Activated CD4-positive, alpha-beta T cell treated with anti-CD3 and anti-CD28 coated beads, Interleukin-2, amount 10 ng/mL, durations not matched to agents 7 days and 5 days (primary cell): ENCODE data around the gene KRT222. TPM values are rescaled to one million over a fixed set of nuclear protein-coding genes. Genes with fewer than 3 reads are reported as not detected.
A peak's percentile ranks its signal among the peaks of the same experiment; 100 is the strongest.

Experiments used
- CTCF ChIA-PET: fragments of 350-600 bp; sonication (Branson Sonifier 250); formaldehyde crosslinking; loops from one replicate; lab custom pipeline; 2021; ENCODE audit warnings: antibody characterized with exemption; lab: Charles Lee
- POLR2A ChIA-PET: fragments of 350-600 bp; sonication (Branson Sonifier 250); formaldehyde crosslinking; loops from one replicate; lab custom pipeline; 2021; ENCODE audit warnings: antibody characterized with exemption; lab: Charles Lee
- DNase-seq: peaks from one replicate; pipeline ENCODE4 v3.0.0-alpha.2; 2020
- H3K27ac Mint-ChIP-seq: one replicate; pipeline ENCODE4 v1.8.0; 2021; ENCODE audit warnings: mild to moderate bottlenecking, moderate library complexity, mixed read lengths
- H3K27me3 Mint-ChIP-seq: one replicate; pipeline ENCODE4 v1.8.0; 2021; ENCODE audit warnings: mixed read lengths
- H3K36me3 Mint-ChIP-seq: one replicate; pipeline ENCODE4 v1.8.0; 2021; ENCODE audit warnings: low read depth, mixed read lengths
- H3K4me1 Mint-ChIP-seq: one replicate; pipeline ENCODE4 v1.8.0; 2021; ENCODE audit warnings: mixed read lengths
- H3K4me3 Mint-ChIP-seq: one replicate; pipeline ENCODE4 v1.8.0; 2021; ENCODE audit warnings: mild to moderate bottlenecking, moderate library complexity, mixed read lengths
- H3K9me3 Mint-ChIP-seq: one replicate; pipeline ENCODE4 v1.8.0; 2021; ENCODE audit warnings: mixed read lengths
- total RNA-seq, 2 experiments: library from RNA; stranded (reverse); gene quantifications; one replicate each; pipeline ENCODE4 v1.2.3, GENCODE V29; 2021

KRT222 gene
- total RNA-seq, 2 experiments from 2014 or later: not detected

DNA sequence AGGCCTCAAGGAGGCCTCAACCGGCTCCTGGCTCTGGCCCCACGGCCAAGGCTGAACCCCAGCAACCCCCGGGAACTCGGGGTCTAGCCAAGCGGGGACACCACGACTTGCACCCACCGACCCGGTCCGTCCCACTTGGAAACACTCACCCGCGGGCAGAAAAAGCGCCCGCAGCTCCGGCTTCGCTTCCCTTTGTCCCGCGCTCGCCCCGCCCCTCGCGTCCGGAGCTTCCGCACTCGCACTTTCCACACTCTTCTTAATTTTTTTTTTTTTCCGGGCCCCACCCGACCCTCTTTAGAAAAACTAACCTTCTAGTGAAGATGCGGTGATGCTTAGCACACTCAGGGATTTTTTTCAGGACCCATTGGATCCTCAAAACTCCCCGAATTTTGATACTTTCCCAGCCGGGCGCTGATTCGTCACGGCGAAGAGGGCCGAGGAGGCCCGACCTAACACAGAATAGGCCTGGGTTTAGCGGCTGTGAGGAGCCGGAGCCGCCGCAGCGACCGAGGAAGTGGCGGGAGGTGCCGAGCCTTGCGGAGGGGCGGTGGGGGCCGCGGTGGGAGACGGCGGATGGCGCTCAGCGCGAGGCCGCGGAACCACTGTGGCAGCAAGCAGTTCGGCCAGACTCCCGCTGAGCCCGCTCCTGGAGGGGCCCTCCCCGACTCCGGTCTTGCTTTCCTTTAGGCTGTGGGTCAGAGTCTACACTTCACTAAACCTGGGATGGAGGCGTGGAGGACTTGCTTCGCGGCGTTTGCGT lies 17.2 kb downstream of the KRT222 start, which contains the start of gene SMARCE1:
TSS of gene SMARCE1 (minus strand) at position 195 of the 760 bp plus-strand sequence. CDS start 2,016 bp downstream, outside the sequence.
- Mint-ChIP-seq H3K27ac (peak within 1 kb of the TSS; percentile 99), H3K9me3 (no peaks in the 10 kb centered on the region), H3K27me3 (no peaks in the 10 kb centered on the region), H3K36me3 (peaks cover 26% of the 10 kb centered on the region), H3K4me1 (peaks cover 45% of the 10 kb centered on the region), H3K4me3 (peak within 1 kb of the TSS; percentile 95)
- peak; percentile 77 for DNase-seq
- POLR2A ChIA-PET: interaction anchor here (0.7 to 1.2 kb wide), 4 partner anchors 28 to 168 kb away, joined by 3 to 8 read pairs (median 4); no protein-coding TSS in a partner anchor
- CTCF ChIA-PET: interaction anchor here (0.6 to 2.6 kb wide), 7 partner anchors 20 to 1018 kb away, joined by 3 to 7 read pairs (median 3); no protein-coding TSS in a partner anchor

DNA sequence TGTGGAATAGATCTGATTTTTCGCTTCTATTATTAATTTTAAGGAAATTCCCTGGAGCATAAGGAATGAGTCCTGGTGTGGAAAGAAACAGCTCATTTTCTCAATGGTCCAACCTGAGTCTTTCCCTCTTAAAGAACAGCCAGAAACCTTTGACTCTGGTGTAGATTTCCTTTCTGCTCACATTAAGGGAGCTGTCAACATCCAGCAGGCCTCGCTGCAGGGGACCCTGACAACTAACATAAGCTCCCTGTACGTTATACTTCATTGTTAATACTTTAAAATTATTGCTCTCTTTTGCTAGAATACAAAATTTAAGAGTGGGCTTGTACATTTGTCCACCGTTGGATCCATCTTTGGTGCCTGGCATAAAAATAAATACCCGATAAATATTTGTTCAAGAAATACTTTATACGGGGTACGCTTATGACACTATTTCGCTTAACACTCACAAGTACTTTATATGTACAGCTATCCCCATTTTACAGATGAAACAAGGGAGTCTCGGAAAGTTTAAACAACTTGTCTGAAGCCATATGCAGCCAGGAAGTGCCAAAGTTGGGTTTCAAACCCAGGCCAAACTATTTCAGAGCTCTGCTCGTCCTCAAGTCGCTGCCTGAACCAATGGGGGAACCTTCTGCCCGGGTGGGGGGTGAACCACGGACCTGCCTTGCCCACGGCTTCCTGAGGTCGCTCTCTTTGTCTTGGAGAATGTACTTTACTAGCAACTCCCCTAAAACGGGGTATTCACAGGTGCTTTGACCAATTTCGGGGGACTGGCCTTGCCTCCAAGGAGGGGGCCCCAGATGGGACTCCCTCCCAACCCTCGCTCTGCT lies 18.0 kb downstream of the KRT222 start:
- Mint-ChIP-seq H3K4me3 (peak overlapping the region; percentile 95), H3K27ac (peak overlapping the region; percentile 99), H3K9me3 (no peaks in the 10 kb centered on the region), H3K4me1 (peaks cover 52% of the 10 kb centered on the region), H3K27me3 (no peaks in the 10 kb centered on the region), H3K36me3 (peaks cover 33% of the 10 kb centered on the region)
- peak; percentile 53 for DNase-seq
- ChIA-PET CTCF (interaction anchor here (0.6 to 2.6 kb wide), 10 partner anchors 12 to 274 kb away, joined by 3 to 7 read pairs (median 4); no protein-coding TSS in a partner anchor), POLR2A (interaction anchor here (0.6 to 1.0 kb wide), 6 partner anchors 25 to 1042 kb away, joined by 3 to 8 read pairs (median 4); no protein-coding TSS in a partner anchor)

DNA sequence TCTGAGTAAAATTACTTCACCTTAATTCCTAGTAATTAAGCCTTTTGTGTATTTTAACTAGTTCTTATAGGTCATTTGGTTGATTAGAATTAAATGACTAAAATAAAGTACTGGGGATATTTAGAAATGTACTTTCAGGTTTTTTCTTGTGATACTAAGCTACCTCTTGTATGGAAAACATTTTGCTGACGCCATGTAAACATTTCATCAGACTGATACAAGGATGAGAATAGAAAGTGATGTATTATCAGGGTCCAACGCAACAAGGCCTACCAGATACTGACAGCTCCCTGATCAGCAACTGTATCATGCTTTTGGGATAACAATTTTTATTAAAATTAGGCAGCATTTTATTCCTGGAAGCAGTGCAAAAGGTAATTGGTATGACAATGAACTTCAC lies 19.0 kb downstream of the KRT222 start:
- CTCF ChIA-PET: interaction anchor here (1.0 to 2.6 kb wide), 7 partner anchors 11 to 213 kb away, joined by 3 to 7 read pairs (median 5); no protein-coding TSS in a partner anchor
- Mint-ChIP-seq H3K27me3 (no peaks in the 10 kb centered on the region), H3K36me3 (peaks cover 39% of the 10 kb centered on the region), H3K27ac (no peak overlapping the region), H3K4me1 (peaks cover 56% of the 10 kb centered on the region), H3K4me3 (peak overlapping the region; percentile 95), H3K9me3 (no peaks in the 10 kb centered on the region)
- no peak for DNase-seq
- POLR2A ChIA-PET: interaction anchor here (0.6 kb wide), 1 partner anchor 20 kb away, joined by 6 read pairs; no protein-coding TSS in a partner anchor

DNA sequence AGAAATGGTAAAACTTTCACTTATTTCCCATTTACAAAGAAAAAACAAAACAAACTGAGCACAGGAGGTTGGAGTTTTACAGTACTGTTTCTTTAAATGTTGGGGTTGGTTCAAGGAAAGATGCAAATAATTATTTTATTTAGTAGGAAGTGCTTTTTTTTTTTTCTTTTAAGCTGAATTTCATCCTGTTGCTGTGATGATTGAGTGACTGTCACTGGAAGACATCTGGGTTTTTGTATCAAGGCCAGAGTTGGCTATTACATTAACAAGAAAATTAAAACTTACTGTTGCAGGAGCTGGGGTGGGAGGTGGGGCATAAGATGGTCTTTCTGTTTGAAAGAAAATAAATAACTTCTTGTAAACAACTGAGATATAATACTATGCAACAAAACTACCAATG lies 19.7 kb downstream of the KRT222 start:
- DNase-seq: no peak
- ChIA-PET CTCF (interaction anchor here (0.9 to 2.0 kb wide), 3 partner anchors 10 to 12 kb away, joined by 3 to 5 read pairs (median 5); no protein-coding TSS in a partner anchor), POLR2A (no interaction called here)
- Mint-ChIP-seq H3K36me3 (peaks cover 44% of the 10 kb centered on the region), H3K9me3 (no peaks in the 10 kb centered on the region), H3K4me3 (peak overlapping the region; percentile 42), H3K27ac (peak overlapping the region; percentile 6), H3K27me3 (no peaks in the 10 kb centered on the region), H3K4me1 (peaks cover 60% of the 10 kb centered on the region)

DNA sequence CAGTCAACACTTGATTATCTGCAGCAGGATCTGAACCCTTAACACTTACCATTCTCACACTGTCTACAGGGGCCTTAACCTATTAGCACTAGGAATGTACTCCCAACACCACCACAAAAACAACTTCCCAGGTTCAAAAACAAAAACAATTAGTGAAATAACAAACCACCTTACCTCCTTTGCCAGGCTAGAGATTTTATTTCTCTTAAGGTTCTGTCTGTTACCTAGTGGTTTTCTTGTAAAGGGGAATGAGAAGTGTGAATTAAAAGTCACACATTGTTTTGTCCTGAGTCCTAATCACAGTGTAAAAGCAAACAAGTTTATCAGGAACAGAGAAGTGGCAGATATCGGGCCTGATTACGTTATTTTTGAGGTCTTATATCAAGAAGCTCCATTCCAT lies 27.0 kb downstream of the KRT222 start:
- ChIA-PET POLR2A (no interaction called here), CTCF (interaction anchor here (1.0 kb wide), 1 partner anchor 18 kb away, joined by 3 read pairs; no protein-coding TSS in a partner anchor)
- no peaks in the 10 kb centered on the region for H3K9me3 Mint-ChIP-seq
- H3K4me1 Mint-ChIP-seq: peaks cover 28% of the 10 kb centered on the region
- H3K36me3 Mint-ChIP-seq: peaks cover 65% of the 10 kb centered on the region
- H3K27me3 Mint-ChIP-seq: no peaks in the 10 kb centered on the region
- no peak overlapping the region for H3K27ac Mint-ChIP-seq
- no peak for DNase-seq
- H3K4me3 Mint-ChIP-seq: no peak overlapping the region

DNA sequence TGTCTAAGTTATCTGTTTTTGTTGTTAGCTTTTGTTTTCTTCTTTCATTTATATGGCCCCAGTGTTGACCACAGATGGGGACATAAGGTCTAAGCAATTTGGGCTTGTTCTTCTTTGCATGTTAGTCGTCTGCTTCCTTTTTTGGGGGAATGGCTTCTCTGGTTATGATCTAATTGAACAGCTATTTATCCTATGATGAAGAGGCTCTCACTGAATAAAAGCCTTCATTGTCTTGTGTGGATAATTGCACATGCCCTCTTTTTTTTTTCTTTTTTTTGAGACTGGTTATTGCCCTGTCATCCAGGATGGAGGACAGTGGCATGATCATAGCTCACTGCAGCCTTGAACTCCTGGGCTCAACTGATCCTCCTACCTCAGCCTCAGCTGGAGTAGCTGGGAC lies 31.1 kb downstream of the KRT222 start:
- POLR2A ChIA-PET: no interaction called here
- H3K36me3 Mint-ChIP-seq: peaks cover 71% of the 10 kb centered on the region
- H3K4me1 Mint-ChIP-seq: peaks cover 7% of the 10 kb centered on the region
- no peaks in the 10 kb centered on the region for H3K27me3 Mint-ChIP-seq
- H3K27ac Mint-ChIP-seq: peak overlapping the region; percentile 60
- H3K9me3 Mint-ChIP-seq: no peaks in the 10 kb centered on the region
- no peak overlapping the region for H3K4me3 Mint-ChIP-seq
- DNase-seq: no peak
- CTCF ChIA-PET: interaction anchor here (0.6 to 1.7 kb wide), 8 partner anchors 11 to 915 kb away, joined by 3 to 7 read pairs (median 4); no protein-coding TSS in a partner anchor

DNA sequence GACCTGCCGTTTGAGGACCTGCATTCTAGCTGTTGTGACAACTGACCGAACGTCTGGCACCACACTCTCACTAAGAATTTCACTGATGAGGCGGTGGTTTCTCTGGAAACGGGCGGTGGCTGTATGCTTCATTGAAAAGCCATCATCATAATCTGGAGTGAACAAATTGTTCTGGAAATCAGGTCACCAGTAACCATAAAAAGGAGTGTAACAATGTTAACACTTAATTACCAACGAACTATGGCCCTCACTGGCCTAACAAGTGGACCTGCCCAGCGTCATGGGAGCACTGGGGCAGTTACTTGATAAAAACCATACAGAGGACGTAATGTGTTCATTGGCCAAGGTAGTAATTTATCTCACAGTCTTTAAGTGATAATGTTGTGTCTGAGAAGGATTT lies 32.8 kb downstream of the KRT222 start:
- Mint-ChIP-seq H3K36me3 (peaks cover 71% of the 10 kb centered on the region), H3K27ac (no peak overlapping the region), H3K4me1 (peaks cover 2% of the 10 kb centered on the region), H3K9me3 (no peaks in the 10 kb centered on the region), H3K27me3 (no peaks in the 10 kb centered on the region), H3K4me3 (no peak overlapping the region)
- CTCF ChIA-PET: no interaction called here
- DNase-seq: no peak
- POLR2A ChIA-PET: interaction anchor here (0.6 kb wide), 1 partner anchor 11 kb away, joined by 4 read pairs; no protein-coding TSS in a partner anchor

DNA sequence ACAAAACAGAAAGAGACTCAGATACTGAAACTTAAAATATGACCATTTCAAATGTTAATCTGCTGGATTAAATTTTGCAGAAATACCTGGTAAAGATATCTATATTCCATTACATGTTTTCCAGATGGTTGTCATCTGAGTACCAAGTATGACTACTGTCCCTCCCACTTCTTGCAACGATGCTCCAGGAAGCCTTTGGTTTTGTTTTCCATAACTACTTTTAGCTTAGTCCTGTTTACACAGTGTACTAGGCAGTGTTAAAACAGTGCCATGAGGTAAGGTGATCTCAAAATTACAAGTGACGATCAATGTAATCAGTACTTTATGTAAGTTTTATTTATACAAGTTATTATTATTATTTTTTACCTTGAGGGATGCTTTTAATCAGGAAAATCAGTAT lies 35.1 kb downstream of the KRT222 start:
- H3K4me1 Mint-ChIP-seq: peaks cover 6% of the 10 kb centered on the region
- ChIA-PET CTCF (interaction anchor here (0.9 to 2.6 kb wide), 3 partner anchors 8 to 11 kb away, joined by 3 to 9 read pairs (median 4); no protein-coding TSS in a partner anchor), POLR2A (no interaction called here)
- no peaks in the 10 kb centered on the region for H3K27me3 Mint-ChIP-seq
- H3K4me3 Mint-ChIP-seq: no peak overlapping the region
- no peaks in the 10 kb centered on the region for H3K9me3 Mint-ChIP-seq
- DNase-seq: no peak
- H3K36me3 Mint-ChIP-seq: peaks cover 62% of the 10 kb centered on the region
- no peak overlapping the region for H3K27ac Mint-ChIP-seq

DNA sequence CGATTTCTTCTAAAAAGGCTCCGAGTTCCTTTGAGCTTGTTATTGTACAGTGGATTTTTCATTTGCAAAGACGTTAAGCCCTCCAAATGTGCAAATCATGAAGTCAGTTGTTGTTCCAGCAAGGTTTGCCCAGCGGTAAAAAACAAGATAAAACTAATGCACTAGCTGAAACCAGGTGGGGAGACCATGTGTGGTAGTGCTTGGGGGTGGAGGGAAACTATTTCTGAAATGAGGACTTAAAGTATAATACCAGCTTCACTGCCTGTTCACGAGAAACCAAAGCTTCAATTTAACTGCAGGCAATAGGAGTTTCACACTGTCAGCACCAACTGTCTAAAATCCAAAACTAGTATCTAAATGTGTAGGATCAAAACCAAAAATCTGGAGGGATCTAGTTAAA lies 39.7 kb downstream of the KRT222 start:
- ChIA-PET POLR2A (no interaction called here), CTCF (interaction anchor here (0.9 to 2.1 kb wide), 3 partner anchors 10 to 62 kb away, joined by 3 to 8 read pairs (median 7); no protein-coding TSS in a partner anchor)
- Mint-ChIP-seq H3K36me3 (peaks cover 28% of the 10 kb centered on the region), H3K9me3 (no peaks in the 10 kb centered on the region), H3K27ac (no peak overlapping the region), H3K27me3 (no peaks in the 10 kb centered on the region), H3K4me3 (no peak overlapping the region), H3K4me1 (peaks cover 38% of the 10 kb centered on the region)
- no peak for DNase-seq

DNA sequence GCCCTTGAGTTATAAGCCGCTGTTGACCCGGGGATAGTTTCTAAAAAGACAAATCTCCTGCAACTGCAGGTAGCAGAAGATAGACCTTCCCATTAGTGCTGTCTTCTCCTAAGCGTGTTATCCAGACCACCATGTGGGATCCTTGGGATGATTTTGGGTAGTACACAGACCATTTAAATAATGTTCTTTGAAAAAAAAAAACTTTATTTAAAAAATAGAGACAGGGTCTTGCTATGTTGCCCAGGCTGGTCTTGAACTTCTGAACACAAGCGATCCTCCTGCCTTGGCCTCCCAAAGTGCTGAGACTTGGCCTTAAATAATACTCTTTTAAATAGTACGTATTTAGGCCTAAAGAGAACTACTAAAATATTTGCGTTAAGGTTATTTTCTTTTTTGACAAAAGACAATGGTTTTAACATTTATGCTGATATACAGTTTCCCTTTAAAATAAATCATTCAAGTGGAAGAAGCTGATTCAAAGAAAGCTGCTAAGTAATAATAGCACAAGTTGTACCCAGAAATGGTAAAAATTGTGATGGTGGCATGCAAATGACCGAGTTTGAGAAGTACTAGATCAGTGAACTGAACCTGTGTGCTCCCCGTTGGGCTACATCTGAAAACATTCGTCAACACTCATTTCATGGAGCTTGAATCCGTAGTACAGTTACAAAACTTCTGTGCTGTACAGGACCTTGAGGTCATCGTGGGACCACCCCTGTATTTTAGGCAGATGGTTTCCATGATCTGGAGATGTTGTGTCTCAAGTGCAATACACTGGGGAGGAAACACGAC lies 41.4 kb downstream of the KRT222 start:
- no peaks in the 10 kb centered on the region for H3K9me3 Mint-ChIP-seq
- H3K27ac Mint-ChIP-seq: no peak overlapping the region
- ChIA-PET POLR2A (no interaction called here), CTCF (interaction anchor here (1.7 to 2.1 kb wide), 2 partner anchors 11 to 60 kb away, joined by 3 to 8 read pairs; no protein-coding TSS in a partner anchor)
- H3K4me1 Mint-ChIP-seq: peaks cover 55% of the 10 kb centered on the region
- H3K4me3 Mint-ChIP-seq: no peak overlapping the region
- no peaks in the 10 kb centered on the region for H3K27me3 Mint-ChIP-seq
- DNase-seq: no peak
- peaks cover 15% of the 10 kb centered on the region for H3K36me3 Mint-ChIP-seq

DNA sequence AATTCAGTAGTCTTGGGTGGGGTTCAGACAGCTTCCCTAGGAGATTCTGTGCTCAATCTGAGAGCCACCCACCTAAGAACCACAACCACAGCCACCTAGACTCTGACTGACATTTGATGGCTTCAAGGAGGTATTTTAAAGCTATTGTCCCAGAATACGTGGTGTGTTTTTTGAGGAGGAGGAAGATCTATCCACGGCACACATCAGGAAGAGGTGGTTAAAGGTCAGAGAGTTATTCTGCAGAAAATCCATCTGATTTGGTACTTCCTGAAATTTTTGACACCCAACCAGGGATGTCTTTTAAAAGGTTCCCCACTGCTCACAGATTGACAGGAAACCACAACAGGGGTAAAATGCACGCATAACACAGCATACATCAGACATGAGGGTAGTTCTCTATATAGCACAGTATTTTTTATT lies 42.5 kb downstream of the KRT222 start:
- peak; percentile 54 for DNase-seq

More for the DNA sequence above, 42.5 kb downstream of the KRT222 start:
- no peaks in the 10 kb centered on the region for H3K27me3 Mint-ChIP-seq
- POLR2A ChIA-PET: interaction anchor here (0.7 kb wide), 1 partner anchor 24 kb away, joined by 3 read pairs; no protein-coding TSS in a partner anchor
- H3K4me3 Mint-ChIP-seq: peak overlapping the region; percentile 8
- CTCF ChIA-PET: interaction anchor here (1.6 kb wide), 1 partner anchor 175 kb away, joined by 3 read pairs; no protein-coding TSS in a partner anchor
- peaks cover 8% of the 10 kb centered on the region for H3K36me3 Mint-ChIP-seq
- peaks cover 59% of the 10 kb centered on the region for H3K4me1 Mint-ChIP-seq
- peak overlapping the region; percentile 80 for H3K27ac Mint-ChIP-seq
- H3K9me3 Mint-ChIP-seq: no peaks in the 10 kb centered on the region
